H9 (cell line): ENCODE data around the gene PCDHGB5. TPM values are rescaled to one million over a fixed set of nuclear protein-coding genes. Genes with fewer than 3 reads are reported as not detected.

ENCODE experiments used
- DNase-seq: peaks from one replicate; pipeline ENCODE4 v3.0.0-alpha.2; 2017
- H2AFZ ChIP-seq: one replicate; pipeline ENCODE4 v1.6.1; 2013; ENCODE audit warnings: mild to moderate bottlenecking, low read length, control low read depth, moderate library complexity
- H2AK5ac ChIP-seq: 2 replicates; pipeline ENCODE4 v1.6.1; 2013; ENCODE audit warnings: low read length, control low read depth, mixed read lengths; ENCODE audit not compliant: insufficient read length
- H2BK120ac ChIP-seq: one replicate; pipeline ENCODE4 v1.6.1; 2013; ENCODE audit warnings: low read depth, mild to moderate bottlenecking, low read length, control low read depth, inconsistent platforms; ENCODE audit not compliant: poor library complexity, severe bottlenecking
- H2BK12ac ChIP-seq: 2 replicates; pipeline ENCODE4 v1.6.1; 2013; ENCODE audit warnings: low read length, control low read depth, mixed read lengths, low read depth; ENCODE audit not compliant: insufficient read length
- H2BK15ac ChIP-seq: 2 replicates; pipeline ENCODE4 v1.6.1; 2013; ENCODE audit warnings: low read depth, low read length, control low read depth
- H2BK20ac ChIP-seq: one replicate; pipeline ENCODE4 v1.6.1; 2013; ENCODE audit warnings: low read depth, mild to moderate bottlenecking, low read length, control low read depth, inconsistent platforms; ENCODE audit not compliant: poor library complexity, severe bottlenecking
- H2BK5ac ChIP-seq: 2 replicates; pipeline ENCODE4 v1.6.1; 2013; ENCODE audit warnings: low read length, control low read depth, mixed read lengths; ENCODE audit not compliant: insufficient read length
- H3K14ac ChIP-seq: 2 replicates; pipeline ENCODE4 v1.6.1; 2013; ENCODE audit warnings: low read length, control low read depth; ENCODE audit not compliant: insufficient read depth
- H3K18ac ChIP-seq: 2 replicates; pipeline ENCODE4 v1.6.1; 2013; ENCODE audit warnings: low read depth, mild to moderate bottlenecking, mixed read lengths, low read length, control low read depth; ENCODE audit not compliant: insufficient read length
- H3K23ac ChIP-seq: 2 replicates; pipeline ENCODE4 v1.6.1; 2013; ENCODE audit warnings: low read length, control low read depth, mixed read lengths, low read depth; ENCODE audit not compliant: insufficient read length
- H3K23me2 ChIP-seq: 2 replicates; pipeline ENCODE4 v1.6.1; 2013; ENCODE audit warnings: low read depth, mild to moderate bottlenecking, mixed read lengths, low read length, control low read depth; ENCODE audit not compliant: insufficient read length, poor library complexity, severe bottlenecking
- H3K27ac ChIP-seq: 2 replicates; pipeline ENCODE4 v1.5.1; 2013; ENCODE audit warnings: low read length, control low read depth, mixed read lengths, low read depth; ENCODE audit not compliant: insufficient read length
- H3K27me3 ChIP-seq: 2 replicates; pipeline ENCODE4 v1.6.1; 2013; ENCODE audit warnings: low read length, control low read depth, inconsistent platforms; ENCODE audit not compliant: insufficient read depth
- H3K4ac ChIP-seq: 2 replicates; pipeline ENCODE4 v1.6.1; 2013; ENCODE audit warnings: low read depth, mild to moderate bottlenecking, control low read depth, inconsistent platforms, low read length, moderate library complexity
- H3K4me1 ChIP-seq: 2 replicates; pipeline ENCODE4 v1.6.1; 2013; ENCODE audit warnings: low read length, control low read depth, inconsistent platforms; ENCODE audit not compliant: insufficient read depth
- H3K4me2 ChIP-seq: 2 replicates; pipeline ENCODE4 v1.6.1; 2013; ENCODE audit warnings: low read length, control low read depth, mixed read lengths; ENCODE audit not compliant: insufficient read length, insufficient read depth
- H3K56ac ChIP-seq: 2 replicates; pipeline ENCODE4 v1.6.1; 2013; ENCODE audit warnings: low read depth, mild to moderate bottlenecking, mixed read lengths, low read length, control low read depth; ENCODE audit not compliant: insufficient read length
- H3K79me1 ChIP-seq: 2 replicates; pipeline ENCODE4 v1.6.1; 2013; ENCODE audit warnings: low read depth, mild to moderate bottlenecking, moderate library complexity, low read length, control low read depth, inconsistent platforms; ENCODE audit not compliant: insufficient read depth, poor library complexity, severe bottlenecking
- H3K79me2 ChIP-seq: 2 replicates; pipeline ENCODE4 v1.6.1; 2013; ENCODE audit warnings: low read length, control low read depth, inconsistent platforms; ENCODE audit not compliant: insufficient read depth
- H3K9ac ChIP-seq: 2 replicates; pipeline ENCODE4 v1.6.1; 2013; ENCODE audit warnings: low read length, control low read depth, mixed read lengths; ENCODE audit not compliant: insufficient read length; ENCODE audit errors: extremely low read depth
- H3K9me3 ChIP-seq: one replicate; pipeline ENCODE4 v1.6.1; 2013; ENCODE audit warnings: low read depth, low read length, inconsistent platforms; ENCODE audit not compliant: control insufficient read depth
- H3T11ph ChIP-seq: one replicate; pipeline ENCODE4 v1.6.1; 2013; ENCODE audit warnings: mild to moderate bottlenecking, low read length, control low read depth, inconsistent platforms
- H4K20me1 ChIP-seq: one replicate; pipeline ENCODE4 v1.6.1; 2013; ENCODE audit not compliant: control insufficient read depth, insufficient read length, insufficient read depth
- H4K5ac ChIP-seq: 2 replicates; pipeline ENCODE4 v1.6.1; 2013; ENCODE audit warnings: low read depth, mild to moderate bottlenecking, mixed read lengths, low read length, control low read depth; ENCODE audit not compliant: insufficient read length
- H4K8ac ChIP-seq: replicated peaks from 2 replicates; pipeline ENCODE4 v1.6.1; 2013; ENCODE audit warnings: low read length, control low read depth, mixed read lengths, low read depth; ENCODE audit not compliant: insufficient read length
- H4K91ac ChIP-seq: 2 replicates; pipeline ENCODE4 v1.6.1; 2013; ENCODE audit warnings: low read depth, mild to moderate bottlenecking, moderate library complexity, mixed read lengths, low read length, control low read depth; ENCODE audit not compliant: insufficient read length
- H3K27ac Mint-ChIP-seq, 3 experiments: 2 replicates in 2 of 3; 3 replicates in 1 of 3; pipeline ENCODE4 v1.8.0; 2020 to 2021; ENCODE audit warnings: mixed read lengths in 3 of 3, mild to moderate bottlenecking in 1 of 3, moderate library complexity in 1 of 3
- H3K27me3 Mint-ChIP-seq: 2 replicates; pipeline ENCODE4 v1.8.0; 2021; ENCODE audit warnings: low read depth, mild to moderate bottlenecking, moderate library complexity, mixed read lengths
- H3K36me3 Mint-ChIP-seq, 3 experiments: 2 replicates in 2 of 3; 3 replicates in 1 of 3; pipeline ENCODE4 v1.8.0; 2020 to 2021; ENCODE audit warnings: low read depth in 3 of 3, mixed read lengths in 3 of 3; ENCODE audit not compliant: insufficient read depth in 1 of 3
- H3K4me1 Mint-ChIP-seq, 2 experiments: 2 replicates each; pipeline ENCODE4 v1.8.0; 2020; ENCODE audit warnings: mixed read lengths in 2 of 2
- H3K4me3 Mint-ChIP-seq, 2 experiments: 2 replicates in 1 of 2; 3 replicates in 1 of 2; pipeline ENCODE4 v1.8.0; 2020 to 2021; ENCODE audit warnings: mild to moderate bottlenecking in 2 of 2, mixed read lengths in 2 of 2, moderate library complexity in 1 of 2
- H3K9me3 Mint-ChIP-seq, 2 experiments: 2 replicates in 1 of 2; 3 replicates in 1 of 2; pipeline ENCODE4 v1.8.0; 2020; ENCODE audit warnings: mild to moderate bottlenecking in 2 of 2, mixed read lengths in 2 of 2, moderate library complexity in 1 of 2
- WGBS: extraction: QIAGEN DNeasy Blood & Tissue Kit; methylation state at CpG from one replicate; pipeline ENCODE4 v1.1.7; 2013; ENCODE audit warnings: missing lambda C conversion rate, low lambda C conversion rate, mixed read lengths; ENCODE audit not compliant: insufficient read length; ENCODE audit errors: extremely low coverage; 5-methylcytosine and 5-hydroxymethylcytosine counted together
- total RNA-seq: library from RNA; stranded (reverse); gene quantifications from 2 replicates; pipeline ENCODE4 v1.2.1, GENCODE V29; 2021
- TF ChIP-seq, protein P1 (sequence below): fragments of 200-600 bp; sonication (generic); conservative IDR thresholded peaks from 3 replicates; pipeline ENCODE4 v1.8.0; 2021; ENCODE audit warnings: antibody characterized with exemption, mild to moderate bottlenecking

The PCDHGB5 gene
- total RNA-seq, 1 experiment from 2014 or later: 3.8 TPM

DNA sequence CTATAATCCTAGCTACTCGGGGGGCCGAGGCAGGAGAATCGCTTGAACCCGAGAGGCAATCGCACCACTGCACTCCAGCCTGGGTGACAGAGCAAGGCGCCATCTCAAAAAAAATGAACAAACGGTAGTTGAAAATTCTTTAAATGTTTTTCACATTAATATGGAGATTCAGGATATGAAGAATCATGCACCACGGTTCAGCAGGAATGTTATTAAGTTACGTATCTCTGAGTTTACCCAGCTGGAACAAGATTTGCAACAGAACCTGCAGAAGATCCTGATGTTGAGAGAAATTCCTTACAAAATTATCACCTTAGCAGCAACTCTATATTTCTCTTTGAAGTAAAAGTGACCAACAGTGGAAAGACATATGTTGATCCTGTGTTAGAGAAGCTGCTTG, 42.6 kb downstream of the PCDHGB5 start:
- no peak overlapping the region for H3K14ac ChIP-seq
- no peaks in the 10 kb centered on the region for H3K79me2 ChIP-seq
- H3K9me3 Mint-ChIP-seq: peaks cover 11 to 14% of the 10 kb centered on the region in 2 experiments; a peak in 3 of 5 replicates
- H3K4me2 ChIP-seq: no peak overlapping the region
- whole genome bisulfite sequencing: no CpG with 5 or more reads among the region's 9 CpGs
- no peak overlapping the region for H2AFZ ChIP-seq
- H3K23me2 ChIP-seq: no peaks in the 10 kb centered on the region
- H3K27me3 Mint-ChIP-seq: no peaks in the 10 kb centered on the region
- no peaks in the 10 kb centered on the region for H4K20me1 ChIP-seq
- H3T11ph ChIP-seq: no peak overlapping the region
- H2BK15ac ChIP-seq: no peak overlapping the region
- no peak overlapping the region for H3K4ac ChIP-seq
- H2BK120ac ChIP-seq: no peak overlapping the region
- H3K27ac Mint-ChIP-seq: no peak overlapping the region
- H3K4me3 Mint-ChIP-seq: no peak overlapping the region
- no peaks in the 10 kb centered on the region for H3K27me3 ChIP-seq
- no peak overlapping the region for H3K56ac ChIP-seq
- DNase-seq: no peak
- peaks cover 5 to 9% of the 10 kb centered on the region in 2 experiments; a peak in 3 of 4 replicates for H3K4me1 Mint-ChIP-seq
- H2BK12ac ChIP-seq: no peak overlapping the region
- no peak overlapping the region for H4K8ac ChIP-seq
- no peak overlapping the region for H3K9ac ChIP-seq
- no peak overlapping the region for H2BK20ac ChIP-seq
- H3K23ac ChIP-seq: no peak overlapping the region
- no peak overlapping the region for H2BK5ac ChIP-seq
- TF ChIP-seq, protein P1, sequence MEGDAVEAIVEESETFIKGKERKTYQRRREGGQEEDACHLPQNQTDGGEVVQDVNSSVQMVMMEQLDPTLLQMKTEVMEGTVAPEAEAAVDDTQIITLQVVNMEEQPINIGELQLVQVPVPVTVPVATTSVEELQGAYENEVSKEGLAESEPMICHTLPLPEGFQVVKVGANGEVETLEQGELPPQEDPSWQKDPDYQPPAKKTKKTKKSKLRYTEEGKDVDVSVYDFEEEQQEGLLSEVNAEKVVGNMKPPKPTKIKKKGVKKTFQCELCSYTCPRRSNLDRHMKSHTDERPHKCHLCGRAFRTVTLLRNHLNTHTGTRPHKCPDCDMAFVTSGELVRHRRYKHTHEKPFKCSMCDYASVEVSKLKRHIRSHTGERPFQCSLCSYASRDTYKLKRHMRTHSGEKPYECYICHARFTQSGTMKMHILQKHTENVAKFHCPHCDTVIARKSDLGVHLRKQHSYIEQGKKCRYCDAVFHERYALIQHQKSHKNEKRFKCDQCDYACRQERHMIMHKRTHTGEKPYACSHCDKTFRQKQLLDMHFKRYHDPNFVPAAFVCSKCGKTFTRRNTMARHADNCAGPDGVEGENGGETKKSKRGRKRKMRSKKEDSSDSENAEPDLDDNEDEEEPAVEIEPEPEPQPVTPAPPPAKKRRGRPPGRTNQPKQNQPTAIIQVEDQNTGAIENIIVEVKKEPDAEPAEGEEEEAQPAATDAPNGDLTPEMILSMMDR: no peak
- no peaks in the 10 kb centered on the region for H3K9me3 ChIP-seq
- no peaks in the 10 kb centered on the region for H3K79me1 ChIP-seq
- H3K18ac ChIP-seq: no peak overlapping the region
- H2AK5ac ChIP-seq: no peak overlapping the region
- peaks cover 5 to 13% (median 10%) of the 10 kb centered on the region in 3 experiments; a peak in 6 of 7 replicates for H3K36me3 Mint-ChIP-seq
- H3K27ac ChIP-seq: no peak overlapping the region
- H3K4me1 ChIP-seq: peaks cover 2% of the 10 kb centered on the region; the same call in 1 of the 2 replicates
- no peak overlapping the region for H4K5ac ChIP-seq
- H4K91ac ChIP-seq: no peak overlapping the region
